Measurements from ENCODE around the gene STK17A. TPM values are rescaled to one million over a fixed set of nuclear protein-coding genes. Genes with fewer than 3 reads are reported as not detected.

The STK17A gene
- total and polyA plus RNA-seq, 4 experiments from 2014 or later = 118 to 168 (median 129) TPM

DNA sequence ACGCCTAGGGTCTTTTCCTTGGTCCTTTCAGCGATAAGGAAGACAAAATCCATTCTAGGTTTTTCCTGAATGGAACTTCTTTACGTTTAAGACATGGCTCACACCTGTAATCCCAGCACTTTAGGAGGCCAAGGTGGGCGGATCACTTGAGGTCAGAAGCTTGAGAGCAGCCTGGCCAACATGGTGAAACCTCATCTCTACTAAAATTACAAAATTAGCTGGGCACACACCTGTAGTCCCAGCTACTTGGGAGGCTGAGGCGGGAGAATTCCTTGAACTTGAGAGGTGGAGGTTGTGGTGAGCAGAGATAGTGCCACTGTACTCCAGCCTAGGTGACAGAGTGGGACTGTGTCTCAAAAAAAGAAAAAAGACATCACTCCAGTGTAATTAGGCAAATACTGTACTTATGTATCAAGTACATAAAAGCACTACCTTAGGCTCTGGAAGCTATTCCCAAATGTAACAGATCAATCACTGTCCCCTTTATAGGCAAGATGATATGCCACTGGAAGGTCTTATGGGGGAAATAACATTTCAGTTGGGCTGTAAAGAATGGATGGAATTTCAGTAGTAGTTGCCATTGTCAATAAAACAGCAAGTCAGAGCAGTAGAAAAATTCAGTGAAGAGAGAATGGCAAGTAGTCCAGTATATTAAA, 5.7 kb downstream of the STK17A start:
- ChIA-PET POLR2A (ENCODE audit: partially characterized antibody) (interaction anchor here (1.0 to 13.3 kb wide), 7 partner anchors 15 to 112 kb away, joined by 3 to 393 read pairs (median 3); no protein-coding TSS in a partner anchor), CTCF (ENCODE audit: partially characterized antibody) (interaction anchor here (13.2 kb wide), 1 partner anchor 111 kb away, joined by 670 read pairs; no protein-coding TSS in a partner anchor)
- Mint-ChIP-seq H3K27me3 (peaks cover 0 to 4% of the 10 kb centered on the region in 2 donors), H3K36me3 (peaks cover 0 to 40% of the 10 kb centered on the region in 2 donors), H3K4me1 (peaks cover 52 to 90% (median 62%) of the 10 kb centered on the region in 4 donors), H3K27ac (peak overlapping the region; percentile 58 to 94 (median 91)), H3K4me3 (peak overlapping the region; percentile 18 to 73 (median 60)), H3K9me3 (peaks cover 0 to 5% (median 0%) of the 10 kb centered on the region in 8 donors)
- no peaks in the 10 kb centered on the region for H3K27me3 ChIP-seq (ENCODE audit: insufficient read depth, low read length)
- H3K36me3 ChIP-seq (ENCODE audit: insufficient read depth, low read length) = no peaks in the 10 kb centered on the region
- H3K4me1 ChIP-seq (ENCODE audit: insufficient read depth, low read length) = peaks cover 71% of the 10 kb centered on the region
- no peak for DNase-seq
- H3K4me3 ChIP-seq (ENCODE audit: low read length in 2 of 2) = no peak overlapping the region
- H3K27ac ChIP-seq (ENCODE audit: low read depth, low read length) = peak overlapping the region; percentile 87
- no peaks in the 10 kb centered on the region for H3K9me3 ChIP-seq (ENCODE audit: control insufficient read depth in 1 of 2, low read length in 2 of 2)
- intact Hi-C loops (cut with micrococcal nuclease) = no loop called here

DNA sequence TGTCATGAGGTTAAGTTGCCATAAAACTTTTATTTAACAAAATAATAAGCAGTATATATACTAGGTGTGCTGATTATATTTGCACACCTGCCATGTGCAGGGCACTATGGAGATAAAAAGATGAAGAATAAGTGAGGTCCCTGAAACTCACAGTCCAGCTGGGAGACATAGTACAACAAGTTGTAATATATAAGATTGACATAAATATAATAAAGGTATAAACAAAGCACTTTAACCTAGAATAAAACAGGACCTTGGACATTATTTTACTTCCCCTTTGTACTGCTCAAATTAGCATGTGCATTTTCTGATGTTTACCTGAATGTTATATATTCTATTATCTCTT, 6.2 kb downstream of the STK17A start:
- Mint-ChIP-seq H3K4me1 (peaks cover 56 to 90% (median 66%) of the 10 kb centered on the region in 4 donors), H3K27ac (peak overlapping the region; percentile 71 to 94 (median 91)), H3K36me3 (peaks cover 0 to 35% of the 10 kb centered on the region in 2 donors), H3K9me3 (peaks cover 0 to 3% (median 0%) of the 10 kb centered on the region in 8 donors), H3K27me3 (peaks cover 0 to 1% of the 10 kb centered on the region in 2 donors), H3K4me3 (peak overlapping the region in 7 of 8 donors; percentile 56 to 83 (median 65))
- Histone ChIP-seq H3K27me3 (ENCODE audit: insufficient read depth, low read length) (no peaks in the 10 kb centered on the region), H3K4me1 (ENCODE audit: insufficient read depth, low read length) (peaks cover 76% of the 10 kb centered on the region), H3K36me3 (ENCODE audit: insufficient read depth, low read length) (no peaks in the 10 kb centered on the region), H3K4me3 (ENCODE audit: low read length in 2 of 2) (no peak overlapping the region), H3K9me3 (ENCODE audit: control insufficient read depth in 1 of 2, low read length in 2 of 2) (no peaks in the 10 kb centered on the region), H3K27ac (ENCODE audit: low read depth, low read length) (peak overlapping the region; percentile 87)
- ChIA-PET POLR2A (ENCODE audit: partially characterized antibody) (interaction anchor here (1.0 to 13.3 kb wide), 6 partner anchors 14 to 111 kb away, joined by 3 to 393 read pairs (median 3); no protein-coding TSS in a partner anchor), CTCF (ENCODE audit: partially characterized antibody) (interaction anchor here (13.2 kb wide), 1 partner anchor 111 kb away, joined by 670 read pairs; no protein-coding TSS in a partner anchor)
- no peak for DNase-seq
- intact Hi-C loops (cut with micrococcal nuclease) = no loop called here

DNA sequence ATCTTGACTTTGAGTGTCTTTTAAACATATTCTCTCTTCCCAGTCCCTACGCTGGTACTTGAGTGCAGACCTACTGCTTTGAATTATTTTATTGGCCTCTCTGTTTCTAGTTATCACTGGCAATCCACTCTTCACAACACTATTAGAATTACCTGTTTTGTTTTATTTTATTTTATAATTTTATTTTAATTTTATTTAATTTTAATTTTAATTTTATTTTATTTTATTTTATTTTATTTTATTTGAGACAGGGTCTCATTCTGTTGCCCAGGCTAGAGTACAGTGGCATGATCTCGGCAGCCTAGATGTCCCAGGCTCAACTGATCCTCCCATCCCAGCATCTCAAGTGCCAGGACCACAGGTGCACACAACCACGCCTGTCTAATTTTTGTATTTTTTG, 6.8 kb downstream of the STK17A start:
- Histone ChIP-seq H3K36me3 (ENCODE audit: insufficient read depth, low read length) (no peaks in the 10 kb centered on the region), H3K4me3 (ENCODE audit: low read length in 2 of 2) (no peak overlapping the region), H3K27ac (ENCODE audit: low read depth, low read length) (peak overlapping the region; percentile 87), H3K9me3 (ENCODE audit: control insufficient read depth in 1 of 2, low read length in 2 of 2) (no peaks in the 10 kb centered on the region), H3K4me1 (ENCODE audit: insufficient read depth, low read length) (peaks cover 82% of the 10 kb centered on the region), H3K27me3 (ENCODE audit: insufficient read depth, low read length) (no peaks in the 10 kb centered on the region)
- H3K27ac Mint-ChIP-seq = peak overlapping the region; percentile 61 to 94 (median 86)
- no peaks in the 10 kb centered on the region for H3K27me3 Mint-ChIP-seq
- H3K4me3 Mint-ChIP-seq = peak overlapping the region; percentile 13 to 92 (median 67)
- peaks cover 0 to 32% of the 10 kb centered on the region in 2 donors for H3K36me3 Mint-ChIP-seq
- CTCF ChIA-PET (ENCODE audit: partially characterized antibody) = interaction anchor here (13.2 kb wide), 1 partner anchor 110 kb away, joined by 670 read pairs; no protein-coding TSS in a partner anchor
- peaks cover 61 to 93% (median 72%) of the 10 kb centered on the region in 4 donors for H3K4me1 Mint-ChIP-seq
- no peak for DNase-seq
- H3K9me3 Mint-ChIP-seq = peaks cover 0 to 2% (median 0%) of the 10 kb centered on the region in 8 donors
- intact Hi-C loops (cut with micrococcal nuclease) = no loop called here
- POLR2A ChIA-PET (ENCODE audit: partially characterized antibody) = interaction anchor here (1.0 to 13.3 kb wide), 5 partner anchors 31 to 111 kb away, joined by 3 to 393 read pairs (median 3); no protein-coding TSS in a partner anchor

DNA sequence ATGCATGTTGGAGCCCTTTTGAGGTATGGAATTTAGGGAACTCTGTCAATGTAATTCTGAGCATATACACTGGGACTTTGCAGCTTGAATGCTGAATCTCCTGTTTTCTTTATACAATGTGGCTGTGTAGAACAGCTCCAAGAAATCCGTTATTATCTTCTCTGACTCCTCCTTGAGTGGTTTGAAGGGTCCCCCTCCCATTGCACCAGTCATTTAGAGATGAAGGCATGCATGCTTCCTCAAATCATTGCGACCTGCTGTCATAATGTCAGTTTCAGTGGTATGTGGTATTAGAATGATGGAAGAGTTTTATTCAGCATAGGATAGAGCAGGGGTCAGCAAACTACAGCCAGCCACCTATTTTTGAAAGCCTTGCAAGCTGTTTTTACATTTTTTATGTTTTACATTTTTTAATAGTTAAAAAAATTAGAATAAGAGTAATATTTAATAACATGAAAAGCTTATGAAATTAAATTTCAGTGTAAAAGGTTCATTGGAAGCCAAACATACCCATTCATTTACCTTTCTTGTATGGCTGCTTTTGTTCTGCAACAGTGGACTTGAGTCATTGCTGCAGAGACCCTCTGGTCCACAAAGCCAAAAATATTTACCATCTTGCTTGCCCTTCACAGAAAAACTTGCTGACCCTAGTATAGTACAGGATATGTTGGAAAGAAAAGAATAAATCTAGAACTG, 8.1 kb downstream of the STK17A start:
- Histone ChIP-seq H3K27me3 (ENCODE audit: insufficient read depth, low read length) (no peaks in the 10 kb centered on the region), H3K4me3 (ENCODE audit: low read length in 2 of 2) (peak overlapping the region in 1 of 2 donors; percentile 14), H3K36me3 (ENCODE audit: insufficient read depth, low read length) (no peaks in the 10 kb centered on the region), H3K4me1 (ENCODE audit: insufficient read depth, low read length) (peaks cover 89% of the 10 kb centered on the region), H3K27ac (ENCODE audit: low read depth, low read length) (peak overlapping the region; percentile 25), H3K9me3 (ENCODE audit: control insufficient read depth in 1 of 2, low read length in 2 of 2) (no peaks in the 10 kb centered on the region)
- DNase-seq = no peak
- Mint-ChIP-seq H3K9me3 (peaks cover 0 to 2% (median 0%) of the 10 kb centered on the region in 8 donors), H3K27me3 (no peaks in the 10 kb centered on the region), H3K36me3 (peaks cover 4 to 32% of the 10 kb centered on the region in 2 donors), H3K4me1 (peaks cover 68 to 96% (median 79%) of the 10 kb centered on the region in 4 donors), H3K4me3 (peak overlapping the region; percentile 57 to 92 (median 78)), H3K27ac (peak overlapping the region; percentile 65 to 94 (median 91))
- POLR2A ChIA-PET (ENCODE audit: partially characterized antibody) = interaction anchor here (1.3 to 13.3 kb wide), 3 partner anchors 8 to 54 kb away, joined by 4 to 393 read pairs (median 6); partner anchors contain the start of gene STK17A
- CTCF ChIA-PET (ENCODE audit: partially characterized antibody) = interaction anchor here (1.1 to 3.2 kb wide), 3 partner anchors 8 to 109 kb away, joined by 3 to 15 read pairs (median 5); partner anchors contain the start of gene STK17A
- intact Hi-C loops (cut with micrococcal nuclease) = no loop called here

DNA sequence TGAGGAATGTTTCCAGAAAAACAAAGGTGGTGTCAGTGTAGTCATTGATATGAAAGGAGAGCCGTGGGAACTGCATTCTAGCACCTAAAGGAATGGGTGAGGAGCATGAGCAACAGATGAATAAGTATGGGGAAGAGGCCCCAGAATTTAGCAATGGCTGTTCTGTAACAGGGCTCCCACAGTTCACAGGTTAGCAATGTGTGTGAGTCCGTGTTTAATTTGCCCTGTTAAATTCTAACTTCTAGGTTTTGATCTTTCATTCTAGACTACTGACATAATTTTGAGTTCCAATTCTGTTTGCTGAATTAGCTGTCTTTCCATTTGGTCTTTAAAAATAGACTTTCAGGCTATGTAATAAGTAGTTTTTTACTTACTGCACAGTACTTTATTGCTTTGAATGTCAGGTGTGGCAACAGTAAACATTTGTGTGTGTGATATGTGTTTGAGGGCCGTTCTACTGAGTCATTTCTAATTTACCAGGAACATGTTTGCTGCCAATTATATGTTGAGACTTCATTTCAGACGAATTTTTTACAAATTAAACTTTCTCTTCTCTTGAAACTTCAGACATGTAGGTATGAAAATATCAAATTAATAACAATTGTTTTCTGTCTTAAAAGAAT, 8.8 kb downstream of the STK17A start:
- Histone ChIP-seq H3K27ac (ENCODE audit: low read depth, low read length) (peak overlapping the region; percentile 19), H3K36me3 (ENCODE audit: insufficient read depth, low read length) (no peaks in the 10 kb centered on the region), H3K27me3 (ENCODE audit: insufficient read depth, low read length) (no peaks in the 10 kb centered on the region), H3K9me3 (ENCODE audit: control insufficient read depth in 1 of 2, low read length in 2 of 2) (no peaks in the 10 kb centered on the region), H3K4me3 (ENCODE audit: low read length in 2 of 2) (peak overlapping the region in 1 of 2 donors; percentile 14), H3K4me1 (ENCODE audit: insufficient read depth, low read length) (peaks cover 95% of the 10 kb centered on the region)
- peak overlapping the region; percentile 65 to 94 (median 91) for H3K27ac Mint-ChIP-seq
- H3K9me3 Mint-ChIP-seq = peaks cover 0 to 2% (median 0%) of the 10 kb centered on the region in 8 donors
- H3K4me1 Mint-ChIP-seq = peaks cover 64 to 95% (median 78%) of the 10 kb centered on the region in 4 donors
- POLR2A ChIA-PET (ENCODE audit: partially characterized antibody) = interaction anchor here (1.2 to 13.3 kb wide), 4 partner anchors 9 to 53 kb away, joined by 3 to 393 read pairs (median 8); partner anchors contain the start of gene STK17A
- CTCF ChIA-PET (ENCODE audit: partially characterized antibody) = interaction anchor here (1.1 to 3.2 kb wide), 4 partner anchors 9 to 108 kb away, joined by 3 to 15 read pairs (median 4); partner anchors contain the start of gene STK17A
- peak overlapping the region; percentile 57 to 83 (median 76) for H3K4me3 Mint-ChIP-seq
- no peaks in the 10 kb centered on the region for H3K27me3 Mint-ChIP-seq
- no peak for DNase-seq
- H3K36me3 Mint-ChIP-seq = peaks cover 9 to 34% of the 10 kb centered on the region in 2 donors
- intact Hi-C loops (cut with micrococcal nuclease) = loop anchor here (1.0 kb wide), 1 partner anchor 8 kb away; the partner anchor contains the start of gene STK17A

- CTCF ChIA-PET (ENCODE audit: partially characterized antibody) = interaction anchor here (1.2 to 3.2 kb wide), 2 partner anchors 10 to 108 kb away, joined by 4 to 15 read pairs; partner anchors contain the start of gene STK17A
- Mint-ChIP-seq H3K9me3 (peaks cover 0 to 2% (median 0%) of the 10 kb centered on the region in 8 donors), H3K4me3 (peak overlapping the region; percentile 57 to 83 (median 76)), H3K27ac (peak overlapping the region; percentile 58 to 94 (median 91)), H3K36me3 (peaks cover 12 to 33% of the 10 kb centered on the region in 2 donors), H3K4me1 (peaks cover 64 to 93% (median 77%) of the 10 kb centered on the region in 4 donors), H3K27me3 (no peaks in the 10 kb centered on the region)
- POLR2A ChIA-PET (ENCODE audit: partially characterized antibody) = interaction anchor here (1.0 to 13.3 kb wide), 5 partner anchors 9 to 52 kb away, joined by 3 to 393 read pairs (median 4); partner anchors contain the start of gene STK17A
- Histone ChIP-seq H3K4me3 (ENCODE audit: low read length in 2 of 2) (no peak overlapping the region), H3K27me3 (ENCODE audit: insufficient read depth, low read length) (no peaks in the 10 kb centered on the region), H3K36me3 (ENCODE audit: insufficient read depth, low read length) (no peaks in the 10 kb centered on the region), H3K4me1 (ENCODE audit: insufficient read depth, low read length) (peaks cover 92% of the 10 kb centered on the region), H3K27ac (ENCODE audit: low read depth, low read length) (peak overlapping the region; percentile 19), H3K9me3 (ENCODE audit: control insufficient read depth in 1 of 2, low read length in 2 of 2) (no peaks in the 10 kb centered on the region)
- DNase-seq = no peak
- intact Hi-C loops (cut with micrococcal nuclease) = loop anchor here (1.0 kb wide), 1 partner anchor 9 kb away; the partner anchor contains the start of gene STK17A
Observed at GRCh38 chr7:43592326-43592725, 9.4 kb downstream of the STK17A start.
